SK-N-MC (cell line): ENCODE measurements around the gene UAP1L1.

Experiments used
- EZH2 ChIP-seq: fragments of 200-600 bp; sonication (generic); IDR thresholded peaks from one replicate; pipeline ENCODE4 v1.6.1; 2017; ENCODE audit warnings: antibody characterized with exemption
- POLR2AphosphoS5 ChIP-seq: IDR thresholded peaks from 2 replicates; pipeline ENCODE4 v1.6.1; 2012; ENCODE audit warnings: mild to moderate bottlenecking, low read depth, low read length, borderline replicate concordance

- no peak for TF ChIP-seq POLR2AphosphoS5
- no peak for TF ChIP-seq EZH2
Observed at GRCh38 chr9:137128158-137128861, 51.0 kb downstream of the UAP1L1 start.
